ENCODE results near the gene SCAF11.

- TF ChIP-seq TAF1 (IDR thresholded peaks at IDR 0.05; ENCODE audit: low read depth) = no peak
- TF ChIP-seq, protein P1, sequence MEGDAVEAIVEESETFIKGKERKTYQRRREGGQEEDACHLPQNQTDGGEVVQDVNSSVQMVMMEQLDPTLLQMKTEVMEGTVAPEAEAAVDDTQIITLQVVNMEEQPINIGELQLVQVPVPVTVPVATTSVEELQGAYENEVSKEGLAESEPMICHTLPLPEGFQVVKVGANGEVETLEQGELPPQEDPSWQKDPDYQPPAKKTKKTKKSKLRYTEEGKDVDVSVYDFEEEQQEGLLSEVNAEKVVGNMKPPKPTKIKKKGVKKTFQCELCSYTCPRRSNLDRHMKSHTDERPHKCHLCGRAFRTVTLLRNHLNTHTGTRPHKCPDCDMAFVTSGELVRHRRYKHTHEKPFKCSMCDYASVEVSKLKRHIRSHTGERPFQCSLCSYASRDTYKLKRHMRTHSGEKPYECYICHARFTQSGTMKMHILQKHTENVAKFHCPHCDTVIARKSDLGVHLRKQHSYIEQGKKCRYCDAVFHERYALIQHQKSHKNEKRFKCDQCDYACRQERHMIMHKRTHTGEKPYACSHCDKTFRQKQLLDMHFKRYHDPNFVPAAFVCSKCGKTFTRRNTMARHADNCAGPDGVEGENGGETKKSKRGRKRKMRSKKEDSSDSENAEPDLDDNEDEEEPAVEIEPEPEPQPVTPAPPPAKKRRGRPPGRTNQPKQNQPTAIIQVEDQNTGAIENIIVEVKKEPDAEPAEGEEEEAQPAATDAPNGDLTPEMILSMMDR (IDR thresholded peaks at IDR 0.05; ENCODE audit: poor library complexity, severe bottlenecking) = no peak
- no peak for TF ChIP-seq EZH2 (IDR thresholded peaks at IDR 0.05; ENCODE audit: borderline replicate concordance, insufficient read depth, low read length, poor library complexity, severe bottlenecking)
- no peak for TF ChIP-seq EP300 (conservative IDR thresholded peaks at IDR 0.05; ENCODE audit: poor library complexity, severe bottlenecking)
- no peak for TF ChIP-seq REST (IDR thresholded peaks at IDR 0.05; ENCODE audit: borderline replicate concordance)
- no peak for TF ChIP-seq MXI1 (conservative IDR thresholded peaks at IDR 0.05; ENCODE audit: poor library complexity, severe bottlenecking)
- TF ChIP-seq POLR2AphosphoS5 (IDR thresholded peaks at IDR 0.05) = no peak
Observed at GRCh38 chr12:46005823-46006222, 15.4 kb upstream of the SCAF11 start.

All from neural cell (in vitro differentiated cells).